GM21717 (cell line): ENCODE results near the gene ATXN1.
A peak's percentile ranks its signal among the peaks of the same experiment; 100 is the strongest.
"Not testable (repeated sequence)": the region's sequence is repeated elsewhere in the genome, so short reads cannot be mapped to it uniquely, and the experiment has no call there.

ENCODE experiments used
- ATAC-seq: cut with Tn5 transposase; IDR thresholded peaks from one replicate; pipeline ENCODE4 v1.9.1; 2021; ENCODE audit warnings: mild to moderate bottlenecking, moderate library complexity; ENCODE audit not compliant: unreplicated experiment

The ATXN1 gene

GRCh38 chr6:16702627-16703378, 58.5 kb downstream of the ATXN1 start:
- ATAC-seq: not testable (repeated sequence)

- ATAC-seq: no peak
These were observed 60.4 kb downstream of the ATXN1 start for GRCh38 chr6:16700916-16701234.

GRCh38 chr6:16700202-16700915, 60.9 kb downstream of the ATXN1 start:
- ATAC-seq: no peak

- ATAC-seq: no peak
These were observed 62.0 kb downstream of the ATXN1 start for GRCh38 chr6:16698997-16699868.

- no peak for ATAC-seq
These were observed 63.1 kb downstream of the ATXN1 start for GRCh38 chr6:16698162-16698533.

GRCh38 chr6:16697437-16698161, 63.7 kb downstream of the ATXN1 start:
- no peak for ATAC-seq

GRCh38 chr6:16696496-16696895, 64.8 kb downstream of the ATXN1 start:
- ATAC-seq: no peak

GRCh38 chr6:16694781-16695578, 66.3 kb downstream of the ATXN1 start:
- ATAC-seq: peak; percentile 52

GRCh38 chr6:16691324-16691723, 69.9 kb downstream of the ATXN1 start:
- ATAC-seq: no peak

- ATAC-seq: peak; percentile 85
These were observed 70.6 kb downstream of the ATXN1 start for GRCh38 chr6:16690608-16691142.

GRCh38 chr6:16689788-16690607, 71.3 kb downstream of the ATXN1 start:
- no peak for ATAC-seq

GRCh38 chr6:16688984-16689636, 72.2 kb downstream of the ATXN1 start:
- ATAC-seq: no peak

- no peak for ATAC-seq
These were observed 72.8 kb downstream of the ATXN1 start for GRCh38 chr6:16688436-16688835.

GRCh38 chr6:16687045-16687444, 74.2 kb downstream of the ATXN1 start:
- ATAC-seq: no peak

- ATAC-seq: peak; percentile 58
These were observed 76.2 kb downstream of the ATXN1 start for GRCh38 chr6:16684896-16685554.

GRCh38 chr6:16684195-16684689, 77.0 kb downstream of the ATXN1 start:
- no peak for ATAC-seq

- ATAC-seq: no peak
These were observed 77.5 kb downstream of the ATXN1 start for GRCh38 chr6:16683641-16684194.
